IPS-18c (cell line): ENCODE data around the gene DPEP3.
"Not testable (repeated sequence)": the region's sequence is repeated elsewhere in the genome, so short reads cannot be mapped to it uniquely, and the experiment has no call there.

ENCODE experiments used
- H3K4me3 ChIP-seq: 2 replicates; pipeline ENCODE4 v1.7.0; 2013; ENCODE audit warnings: low read depth, mild to moderate bottlenecking, low read length, moderate library complexity; ENCODE audit not compliant: insufficient read depth
- H3K9me3 ChIP-seq: one replicate; pipeline ENCODE4 v1.6.1; 2013; ENCODE audit warnings: mild to moderate bottlenecking, low read length, moderate library complexity; ENCODE audit not compliant: control insufficient read depth, insufficient read depth

The DPEP3 gene

GRCh38 chr16:67979955-67980678 is at the start of gene DPEP3:
Gene DPEP3 (minus strand): TSS chr16:67980499. CDS start chr16:67980380, 119 bp downstream.
- Histone ChIP-seq H3K4me3 (no peak within 1 kb of the TSS), H3K9me3 (peaks cover 2% of the 10 kb centered on the region)

DNA sequence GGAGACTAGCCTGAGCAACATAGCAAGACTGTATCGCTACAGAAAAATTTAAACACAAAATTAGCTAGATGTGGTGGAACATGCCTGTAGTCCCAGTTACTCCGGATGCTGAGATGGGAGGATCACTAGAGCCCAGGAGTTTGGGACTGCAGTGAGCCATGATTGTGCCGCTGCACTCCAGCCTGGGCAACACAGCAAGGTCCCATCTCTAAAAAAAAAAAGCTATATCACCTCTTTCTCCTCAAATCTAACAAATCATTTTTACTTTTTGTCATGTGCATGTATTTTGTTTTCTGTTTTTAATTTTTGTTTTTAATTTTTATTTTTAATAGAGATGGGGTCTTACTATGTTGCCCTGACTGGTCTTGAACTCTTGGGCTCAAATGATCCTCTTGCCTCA is 48.7 kb upstream of the DPEP3 start:
- H3K4me3 ChIP-seq = no peak overlapping the region
- no peaks in the 10 kb centered on the region for H3K9me3 ChIP-seq

DNA sequence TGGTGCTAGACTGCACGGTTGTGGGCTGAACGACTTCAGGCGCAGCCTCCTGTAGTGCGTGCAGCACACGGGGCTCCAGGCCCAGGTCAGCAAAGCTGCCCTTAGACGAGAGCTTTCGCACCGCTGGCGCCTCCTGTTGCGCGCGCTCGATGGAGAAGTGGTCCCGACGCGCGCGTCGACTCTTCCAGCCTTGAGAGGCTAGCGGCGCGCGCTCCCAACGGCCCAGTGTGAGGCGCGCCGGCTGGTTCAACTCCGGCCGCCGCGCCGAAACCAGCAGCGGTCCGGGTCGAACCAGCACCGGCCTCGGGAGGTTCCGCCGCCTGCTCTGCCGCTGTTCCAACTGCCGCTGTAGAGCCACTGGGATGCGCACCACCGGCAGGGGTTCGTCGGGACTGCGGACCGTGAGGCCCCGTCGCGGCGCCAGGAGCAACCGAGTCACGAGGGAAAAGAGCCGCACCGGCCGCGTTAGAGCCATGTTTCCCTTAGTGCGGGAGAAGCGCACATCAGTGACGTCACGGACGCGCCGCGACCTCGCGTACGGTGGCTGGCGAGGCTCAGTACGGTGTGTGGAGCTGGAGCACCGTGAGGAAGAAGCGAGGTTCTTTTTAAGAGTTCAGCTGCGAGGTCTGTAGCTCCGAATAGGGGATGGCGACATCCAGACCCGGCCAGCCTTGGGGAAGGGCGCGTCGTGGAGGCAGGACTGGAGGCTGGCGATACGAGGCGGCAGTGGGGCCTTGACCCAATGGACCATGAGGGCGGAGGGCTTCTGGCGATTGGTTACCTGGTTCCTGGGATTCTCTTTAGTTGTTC is 42.6 kb upstream of the DPEP3 start, which contains the start of the genes DDX28 and DUS2:
Gene DDX28 (minus strand): TSS at position 505 of the 810 bp plus-strand sequence. CDS start 30 bp downstream, at position 475.
Gene DUS2 (plus strand): TSS at position 557 of the 810 bp plus-strand sequence. CDS start 14,740 bp downstream, outside the sequence.
- no peaks in the 10 kb centered on the region for H3K9me3 ChIP-seq
- H3K4me3 ChIP-seq = peak within 1 kb of the TSS; percentile 94

DNA sequence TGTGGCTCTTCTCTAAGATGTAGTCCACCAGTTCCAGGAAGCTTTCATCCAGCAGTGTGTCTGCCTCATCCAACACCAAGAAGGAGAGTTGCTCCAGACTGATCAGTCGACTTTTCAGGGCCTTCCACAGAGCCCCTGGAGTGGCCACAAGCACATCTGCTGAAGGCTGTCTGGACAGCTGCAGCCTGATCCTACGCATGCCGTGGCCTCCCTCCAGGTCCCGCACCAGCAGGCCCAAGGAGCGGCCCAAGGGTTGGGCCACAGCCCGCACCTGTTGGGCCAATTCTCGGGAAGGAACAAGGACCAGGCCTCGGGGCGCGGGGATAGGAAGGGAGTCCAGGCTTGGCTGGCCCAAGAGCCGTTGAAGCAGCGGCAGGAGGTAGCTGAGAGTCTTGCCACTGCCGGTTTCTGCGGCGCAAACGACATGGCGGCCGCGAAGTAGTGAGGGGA is 42.0 kb upstream of the DPEP3 start:
- Histone ChIP-seq H3K4me3 (peak overlapping the region; percentile 94), H3K9me3 (no peaks in the 10 kb centered on the region)

GRCh38 chr16:68021490-68021889 is 41.2 kb upstream of the DPEP3 start:
- Histone ChIP-seq H3K9me3 (no peaks in the 10 kb centered on the region), H3K4me3 (peak overlapping the region; percentile 94; the same call in 1 of the 2 replicates)

- Histone ChIP-seq H3K4me3 (no peak overlapping the region), H3K9me3 (no peaks in the 10 kb centered on the region)
These were observed 38.9 kb upstream of the DPEP3 start for GRCh38 chr16:68019167-68019680.

DNA sequence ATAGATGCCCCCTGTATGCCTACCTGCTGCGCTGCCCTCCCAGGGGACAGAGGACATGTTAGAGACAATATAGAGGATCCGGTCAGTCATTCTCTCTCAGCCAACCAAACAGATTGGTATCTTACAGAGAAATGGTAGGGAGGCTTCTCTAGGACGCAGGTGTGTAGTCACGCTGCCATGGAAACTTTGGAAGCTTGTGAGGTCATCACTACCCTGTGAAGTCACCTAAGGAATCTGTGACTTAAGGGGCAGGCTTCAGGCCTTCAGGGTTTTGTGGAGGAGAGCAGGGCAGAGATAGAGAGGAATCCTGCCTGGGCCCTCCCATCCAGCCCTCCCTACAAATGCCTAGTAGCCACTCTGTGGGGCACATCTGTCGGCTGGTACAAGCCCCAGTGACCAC is 35.4 kb upstream of the DPEP3 start, which contains the start of gene DPEP2NB:
Gene DPEP2NB (minus strand): TSS at position 231 of the 400 bp plus-strand sequence. CDS start 141 bp downstream, at position 90.
- Histone ChIP-seq H3K9me3 (no peaks in the 10 kb centered on the region), H3K4me3 (no peak within 1 kb of the TSS)

DNA sequence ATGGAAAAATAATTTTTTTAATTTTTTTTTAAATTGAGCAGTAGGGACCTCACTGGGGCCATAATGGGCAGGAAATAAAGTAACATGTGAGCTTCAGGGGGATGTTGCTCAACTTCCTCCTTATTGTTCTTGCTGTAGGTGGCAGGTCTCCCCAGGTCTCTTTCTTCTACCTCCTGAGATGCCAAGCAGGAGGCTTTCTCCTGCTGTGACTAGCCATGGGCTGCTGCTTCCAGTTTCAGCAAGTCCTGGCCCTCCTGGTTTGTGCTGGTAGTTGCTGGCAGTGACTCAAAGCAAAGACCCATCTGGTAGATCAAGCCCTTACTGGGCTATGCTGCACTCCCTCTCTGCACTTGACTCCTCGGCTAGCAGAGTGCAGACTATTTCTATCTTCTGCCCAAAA is 33.1 kb upstream of the DPEP3 start:
- Histone ChIP-seq H3K9me3 (peaks cover 2% of the 10 kb centered on the region), H3K4me3 (no peak overlapping the region)

GRCh38 chr16:68009872-68010271 is 29.6 kb upstream of the DPEP3 start:
- not testable (repeated sequence) for H3K9me3 ChIP-seq, H3K4me3 ChIP-seq

DNA sequence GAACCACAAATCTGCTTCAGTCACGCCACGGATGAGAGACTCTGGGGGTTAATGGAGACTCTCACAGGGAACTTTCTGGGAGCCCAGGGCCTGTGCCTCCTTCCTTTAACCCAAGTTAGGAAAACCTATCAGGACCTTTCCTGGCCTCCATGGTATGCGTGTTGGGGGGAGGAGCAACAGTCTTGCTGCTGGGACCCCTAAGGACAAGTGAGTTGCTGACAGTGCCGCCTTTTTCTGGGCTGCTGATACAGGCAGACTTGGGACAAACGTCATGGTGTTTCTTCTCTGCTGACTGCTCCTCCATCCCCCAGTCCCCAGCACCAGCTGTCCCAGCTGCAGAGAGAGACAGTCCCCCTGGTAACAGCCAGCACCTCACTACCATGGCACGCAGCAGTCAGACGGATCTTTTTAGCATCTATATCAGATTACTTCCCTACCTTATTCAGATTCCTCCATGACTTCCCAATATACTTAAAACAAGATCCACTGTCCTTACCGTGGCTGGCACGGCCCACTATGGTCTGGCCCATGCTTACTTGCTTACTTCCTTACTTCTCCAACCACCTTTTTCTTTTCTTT is 28.9 kb upstream of the DPEP3 start:
- Histone ChIP-seq H3K9me3 (peaks cover 2% of the 10 kb centered on the region), H3K4me3 (no peak overlapping the region)

DNA sequence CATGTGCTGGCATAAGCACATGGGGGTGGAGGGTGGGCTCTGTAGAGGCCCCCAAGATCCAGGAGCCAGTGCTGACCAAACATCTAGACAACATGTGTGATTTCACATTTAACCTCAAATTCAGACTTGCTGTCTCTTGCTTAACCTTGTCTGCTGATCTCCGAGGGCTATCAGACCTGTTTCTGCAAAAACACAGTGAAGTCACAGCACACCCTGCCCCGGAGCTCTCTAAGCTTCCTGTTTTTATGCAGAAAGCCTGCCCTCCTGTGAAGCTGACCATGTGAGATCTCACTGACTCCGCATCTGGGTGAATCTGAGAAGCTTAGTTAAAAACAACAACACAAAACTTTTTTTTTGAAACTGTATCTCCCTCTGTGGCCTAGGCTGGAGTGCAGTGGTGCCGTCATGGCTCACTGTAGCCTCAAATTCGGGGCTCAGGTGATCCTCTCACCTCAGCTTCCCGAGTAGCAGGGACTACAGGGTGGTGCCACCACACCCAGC is 25.5 kb upstream of the DPEP3 start:
- no peak overlapping the region; the same call in 1 of the 2 replicates for H3K4me3 ChIP-seq
- H3K9me3 ChIP-seq = peaks cover 2% of the 10 kb centered on the region

GRCh38 chr16:68005211-68005610 is 24.9 kb upstream of the DPEP3 start:
- no peak overlapping the region for H3K4me3 ChIP-seq
- peaks cover under 1% of the 10 kb centered on the region for H3K9me3 ChIP-seq

GRCh38 chr16:68003031-68003430 is 22.7 kb upstream of the DPEP3 start:
- Histone ChIP-seq H3K9me3 (no peaks in the 10 kb centered on the region), H3K4me3 (no peak overlapping the region)

GRCh38 chr16:68000450-68000849 is 20.2 kb upstream of the DPEP3 start:
- H3K9me3 ChIP-seq = no peaks in the 10 kb centered on the region
- H3K4me3 ChIP-seq = no peak overlapping the region

GRCh38 chr16:67999985-68000384 is 19.7 kb upstream of the DPEP3 start:
- Histone ChIP-seq H3K4me3 (no peak overlapping the region), H3K9me3 (no peaks in the 10 kb centered on the region)

DNA sequence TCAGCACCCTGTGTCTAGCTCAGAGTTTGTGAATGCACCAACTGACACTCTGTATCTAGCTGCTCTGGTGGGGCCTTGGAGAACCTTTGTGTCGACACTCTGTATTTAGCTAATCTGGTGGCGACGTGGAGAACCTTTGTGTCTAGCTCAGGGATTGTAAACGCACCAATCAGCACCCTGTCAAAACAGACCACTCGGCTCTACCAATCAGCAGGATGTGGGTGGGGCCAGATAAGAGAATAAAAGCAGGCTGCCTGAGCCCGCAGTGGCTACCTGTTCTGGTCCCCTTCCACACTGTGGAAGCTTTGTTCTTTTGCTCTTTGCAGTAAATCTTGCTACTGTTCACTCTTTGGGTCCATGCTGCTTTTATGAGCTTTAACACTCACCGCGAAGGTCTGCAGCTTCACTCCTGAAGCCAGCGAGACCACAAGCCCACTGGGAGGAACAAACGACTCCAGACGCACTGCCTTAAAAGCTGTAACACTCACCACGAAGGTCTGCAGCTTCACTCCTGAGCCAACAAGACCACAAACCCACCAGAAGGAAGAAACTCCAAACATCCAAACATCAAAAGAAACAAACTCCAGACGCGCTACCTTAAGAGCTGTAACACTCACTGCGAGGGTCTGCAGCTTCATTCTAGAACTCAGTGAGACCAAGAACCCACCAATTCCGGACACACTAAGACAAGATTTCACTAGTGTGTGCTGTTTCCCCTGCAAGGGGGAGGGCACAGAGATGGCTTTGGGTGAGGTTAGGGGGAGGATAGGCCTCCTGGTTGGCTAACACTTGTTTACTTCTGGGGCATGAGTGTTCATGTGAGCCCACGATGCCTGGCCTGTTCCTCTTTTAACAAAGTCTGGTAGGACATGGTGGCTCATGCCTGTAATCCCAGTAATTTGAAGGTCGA is 18.7 kb upstream of the DPEP3 start, which contains the start of gene DPEP2:
Gene DPEP2 (minus strand): TSS at position 706 of the 910 bp plus-strand sequence. CDS start 6,272 bp downstream, outside the sequence.
- not testable (repeated sequence) for H3K9me3 ChIP-seq, H3K4me3 ChIP-seq
